Nephron progenitor cell (in vitro differentiated cells): ENCODE measurements around the gene IER2.

Source experiments
- DNase-seq: peaks from one replicate; pipeline ENCODE4 v3.0.0; 2021
- H3K27ac Mint-ChIP-seq: 2 replicates; pipeline ENCODE4 v1.8.0; 2021; ENCODE audit warnings: mild to moderate bottlenecking, moderate library complexity, mixed read lengths
- H3K27me3 Mint-ChIP-seq: 2 replicates; pipeline ENCODE4 v1.8.0; 2021; ENCODE audit warnings: mild to moderate bottlenecking, low read depth, mixed read lengths; ENCODE audit not compliant: poor library complexity
- H3K36me3 Mint-ChIP-seq: 2 replicates; pipeline ENCODE4 v1.8.0; 2021; ENCODE audit warnings: low read depth, mixed read lengths
- H3K4me1 Mint-ChIP-seq: 2 replicates; pipeline ENCODE4 v1.8.0; 2021; ENCODE audit warnings: mixed read lengths
- H3K4me3 Mint-ChIP-seq: 2 replicates; pipeline ENCODE4 v1.8.0; 2021; ENCODE audit warnings: mild to moderate bottlenecking, moderate library complexity, mixed read lengths
- H3K9me3 Mint-ChIP-seq: 2 replicates; pipeline ENCODE4 v1.8.0; 2021; ENCODE audit warnings: mild to moderate bottlenecking, moderate library complexity, mixed read lengths
- TF ChIP-seq, protein P1 (sequence below): fragments of 200-600 bp; sonication (generic); IDR thresholded peaks from 2 replicates; pipeline ENCODE4 v1.5.0; 2021; ENCODE audit warnings: antibody characterized with exemption

IER2 gene

DNA sequence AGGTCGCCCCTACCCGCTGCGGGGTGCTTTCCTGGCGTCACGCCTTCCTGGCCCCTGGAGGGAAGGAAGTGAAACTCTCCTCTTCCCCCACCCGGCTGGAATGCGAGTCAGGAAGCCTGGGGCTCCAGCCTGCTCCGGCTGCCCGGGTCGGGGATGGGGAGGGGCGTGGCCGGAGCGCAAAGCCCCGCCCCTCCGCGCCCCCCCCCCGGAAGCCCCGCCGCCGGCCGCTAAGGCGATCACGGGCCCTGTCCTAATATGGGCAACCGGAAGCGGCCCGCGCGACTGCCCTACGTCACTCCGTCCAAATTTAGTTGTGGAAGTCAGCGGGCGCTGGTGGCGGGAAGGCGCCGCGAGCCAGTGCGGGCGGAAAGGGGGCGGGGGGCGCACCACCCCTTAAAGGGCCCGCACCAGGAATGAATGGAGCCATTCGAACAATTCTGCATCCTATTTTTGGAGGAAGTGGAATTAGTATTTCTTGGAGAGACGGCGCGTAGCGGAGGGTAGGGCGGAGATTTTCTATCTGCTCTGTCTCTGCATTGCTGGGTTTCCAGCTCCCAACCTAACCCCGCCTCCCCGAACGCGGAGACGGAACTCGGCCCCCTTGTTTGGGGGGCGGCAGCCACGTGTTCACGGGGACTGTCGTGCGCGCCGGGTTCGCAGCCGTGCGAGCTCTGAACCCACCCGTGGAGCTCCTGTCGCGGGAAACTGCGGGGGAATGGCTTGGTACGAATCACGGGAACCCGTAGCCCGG lies 1.6 kb downstream of the IER2 start:
- H3K4me3 Mint-ChIP-seq = peak overlapping the region; percentile 96
- H3K4me1 Mint-ChIP-seq = peaks cover 24% of the 10 kb centered on the region
- H3K9me3 Mint-ChIP-seq = no peaks in the 10 kb centered on the region
- peak overlapping the region; percentile 99 for H3K27ac Mint-ChIP-seq
- peak; percentile 96 for DNase-seq
- H3K27me3 Mint-ChIP-seq = peaks cover 18% of the 10 kb centered on the region
- TF ChIP-seq, protein P1, sequence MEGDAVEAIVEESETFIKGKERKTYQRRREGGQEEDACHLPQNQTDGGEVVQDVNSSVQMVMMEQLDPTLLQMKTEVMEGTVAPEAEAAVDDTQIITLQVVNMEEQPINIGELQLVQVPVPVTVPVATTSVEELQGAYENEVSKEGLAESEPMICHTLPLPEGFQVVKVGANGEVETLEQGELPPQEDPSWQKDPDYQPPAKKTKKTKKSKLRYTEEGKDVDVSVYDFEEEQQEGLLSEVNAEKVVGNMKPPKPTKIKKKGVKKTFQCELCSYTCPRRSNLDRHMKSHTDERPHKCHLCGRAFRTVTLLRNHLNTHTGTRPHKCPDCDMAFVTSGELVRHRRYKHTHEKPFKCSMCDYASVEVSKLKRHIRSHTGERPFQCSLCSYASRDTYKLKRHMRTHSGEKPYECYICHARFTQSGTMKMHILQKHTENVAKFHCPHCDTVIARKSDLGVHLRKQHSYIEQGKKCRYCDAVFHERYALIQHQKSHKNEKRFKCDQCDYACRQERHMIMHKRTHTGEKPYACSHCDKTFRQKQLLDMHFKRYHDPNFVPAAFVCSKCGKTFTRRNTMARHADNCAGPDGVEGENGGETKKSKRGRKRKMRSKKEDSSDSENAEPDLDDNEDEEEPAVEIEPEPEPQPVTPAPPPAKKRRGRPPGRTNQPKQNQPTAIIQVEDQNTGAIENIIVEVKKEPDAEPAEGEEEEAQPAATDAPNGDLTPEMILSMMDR = no peak
- H3K36me3 Mint-ChIP-seq = peaks cover 11% of the 10 kb centered on the region

DNA sequence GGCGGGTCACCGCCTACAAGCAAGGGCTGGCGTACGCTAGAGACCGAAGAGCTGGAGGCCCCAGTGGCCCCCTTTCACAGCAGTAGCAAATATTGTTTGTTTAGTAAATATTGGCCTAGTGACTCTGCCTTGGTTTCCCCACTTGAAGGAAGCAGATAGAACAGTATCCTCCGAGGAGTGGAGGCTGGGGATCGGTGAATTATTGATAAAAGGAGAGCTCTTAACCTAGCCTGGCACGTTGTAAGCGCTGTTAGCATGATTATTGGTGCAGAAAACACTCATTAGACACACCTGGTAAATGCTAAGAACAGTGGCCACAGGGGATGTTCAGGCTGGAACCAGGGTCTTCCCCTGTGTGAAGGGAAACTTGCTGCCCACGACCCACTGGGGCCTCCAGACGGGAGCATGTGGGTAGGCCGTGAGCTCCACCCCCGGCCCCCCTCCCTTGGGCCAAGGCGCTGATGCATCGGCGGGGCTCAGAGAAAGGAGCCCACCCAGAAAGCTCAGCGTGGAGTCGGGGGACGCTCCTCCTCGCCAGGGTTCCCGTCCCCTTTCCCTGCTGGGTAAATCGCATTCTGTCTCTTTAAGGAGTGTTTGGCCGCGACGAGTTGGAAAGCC lies 2.3 kb downstream of the IER2 start:
- H3K4me3 Mint-ChIP-seq = peak overlapping the region; percentile 96
- TF ChIP-seq, protein P1 = no peak
- peaks cover 8% of the 10 kb centered on the region for H3K36me3 Mint-ChIP-seq
- H3K27me3 Mint-ChIP-seq = peaks cover 18% of the 10 kb centered on the region
- H3K4me1 Mint-ChIP-seq = peaks cover 27% of the 10 kb centered on the region
- H3K9me3 Mint-ChIP-seq = no peaks in the 10 kb centered on the region
- peak overlapping the region; percentile 99 for H3K27ac Mint-ChIP-seq
- no peak for DNase-seq

GRCh38 chr19:13152974-13153568 lies 2.9 kb downstream of the IER2 start:
- no peaks in the 10 kb centered on the region for H3K9me3 Mint-ChIP-seq
- H3K4me1 Mint-ChIP-seq = peaks cover 33% of the 10 kb centered on the region
- H3K4me3 Mint-ChIP-seq = peak overlapping the region; percentile 96
- peaks cover 8% of the 10 kb centered on the region for H3K36me3 Mint-ChIP-seq
- peak overlapping the region; percentile 99 for H3K27ac Mint-ChIP-seq
- peak; percentile 96 for DNase-seq
- H3K27me3 Mint-ChIP-seq = peaks cover 18% of the 10 kb centered on the region
- TF ChIP-seq, protein P1 = no peak

- Mint-ChIP-seq H3K9me3 (no peaks in the 10 kb centered on the region), H3K4me1 (peaks cover 35% of the 10 kb centered on the region), H3K4me3 (peak overlapping the region; percentile 96), H3K27ac (peak overlapping the region; percentile 99), H3K36me3 (peaks cover 8% of the 10 kb centered on the region), H3K27me3 (peaks cover 14% of the 10 kb centered on the region)
- peak; percentile 48 for DNase-seq
- TF ChIP-seq, protein P1 = no peak
These were observed 3.5 kb downstream of the IER2 start for GRCh38 chr19:13153569-13154240.

DNA sequence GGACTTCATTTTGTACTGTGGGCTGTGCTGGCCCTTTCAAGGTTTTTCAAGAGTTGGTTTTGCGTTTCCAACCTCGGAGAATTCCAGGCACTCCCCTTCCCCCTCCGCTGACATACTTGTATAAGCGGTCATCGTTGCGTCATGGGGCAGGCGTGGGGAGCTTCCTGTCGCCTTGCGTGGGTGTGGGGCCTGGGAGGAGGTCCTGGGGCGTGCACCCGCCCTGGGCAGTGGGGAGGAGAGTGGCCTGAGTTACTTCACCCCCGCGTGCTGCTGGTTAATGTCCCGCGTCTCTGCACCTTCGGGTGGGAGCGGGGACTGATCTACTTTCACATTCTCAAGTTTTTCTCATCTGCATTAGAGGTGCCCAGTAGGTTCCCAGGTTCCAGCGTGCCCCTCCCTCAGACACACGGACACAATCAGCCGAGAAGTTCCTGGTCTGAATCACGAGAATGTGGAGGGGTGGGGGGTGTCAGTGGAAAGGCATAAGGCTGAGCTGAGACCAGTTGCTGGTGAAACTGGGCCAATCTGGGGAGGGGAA lies 4.1 kb downstream of the IER2 start:
- peaks cover 14% of the 10 kb centered on the region for H3K27me3 Mint-ChIP-seq
- H3K36me3 Mint-ChIP-seq = peaks cover 8% of the 10 kb centered on the region
- no peaks in the 10 kb centered on the region for H3K9me3 Mint-ChIP-seq
- peak; percentile 46 for DNase-seq
- TF ChIP-seq, protein P1 = no peak
- peak overlapping the region; percentile 96 for H3K4me3 Mint-ChIP-seq
- H3K4me1 Mint-ChIP-seq = peaks cover 29% of the 10 kb centered on the region
- H3K27ac Mint-ChIP-seq = peak overlapping the region; percentile 99
